H1 (cell line): Measurements from ENCODE around the gene RIPOR3. TPM values are rescaled to one million over a fixed set of nuclear protein-coding genes. Genes with fewer than 3 reads are reported as not detected.

Experiments used
- CBX5 ChIP-seq: fragments of 300-800, 300-1000 bp; sonication (generic); IDR thresholded peaks from 2 replicates; pipeline ENCODE4 v1.7.1; 2016; ENCODE audit warnings: antibody characterized with exemption, low read length, low read depth
- RXRA ChIP-seq: IDR thresholded peaks from 2 replicates; pipeline ENCODE4 v1.6.1; 2011; ENCODE audit warnings: low read depth, mild to moderate bottlenecking, low read length, moderate library complexity; ENCODE audit not compliant: insufficient read depth
- SP2 ChIP-seq: IDR thresholded peaks from 2 replicates; pipeline ENCODE4 v1.6.1; 2012; ENCODE audit warnings: mild to moderate bottlenecking, low read length, inconsistent platforms
- SRF ChIP-seq: IDR thresholded peaks from 2 replicates; pipeline ENCODE4 v1.6.1; 2011; ENCODE audit warnings: mild to moderate bottlenecking, low read depth, low read length, moderate library complexity
- TEAD4 ChIP-seq: IDR thresholded peaks from 2 replicates; pipeline ENCODE4 v1.6.1; 2012; ENCODE audit warnings: low read depth, low read length, inconsistent platforms, mixed read lengths
- polyA plus RNA-seq, 7 experiments: library from polyadenylated mRNA; depleted of rRNA in 3 of 7; stranded (reverse) in 5 of 7; unstranded in 2 of 7; fragments of >200 nt in 5 of 7; fragments of 200-250 nt in 2 of 7; gene quantifications; 1 replicate in 5 of 7; 2 replicates in 1 of 7; 4 replicates in 1 of 7; pipeline versions ENCODE4 v1.2.1 to v1.2.3, GENCODE V29; 2011 to 2013; ENCODE audit warnings: missing spikeins in 2 of 7, mixed read lengths in 2 of 7
- total RNA-seq: library from RNA; stranded (reverse); fragmentation: NEBNext Ultra II Directional; extraction: Animal tissue kit (Norgen Biotek cat#: 25700); gene quantifications from 2 replicates; pipeline ENCODE4 v1.2.1, GENCODE V29; 2021

The RIPOR3 gene
- total and polyA plus RNA-seq, 2 of the 8 experiments (the other 6 are each of a cell fraction or from before 2014, with no cell fraction given), result 3.6 to 4.5 TPM

- TF ChIP-seq SRF, result no peak
- TF ChIP-seq SP2, result no peak
- TF ChIP-seq CBX5, result no peak
- TF ChIP-seq RXRA, result no peak
- TF ChIP-seq TEAD4, result no peak
Observed at GRCh38 chr20:50635014-50635557, 56.3 kb downstream of the RIPOR3 start (continued).
